Hair follicular keratinocyte (primary cell): ENCODE measurements around the gene SH2D6. TPM values are rescaled to one million over a fixed set of nuclear protein-coding genes. Genes with fewer than 3 reads are reported as not detected.

Experiments
- total RNA-seq: library from RNA; depleted of rRNA; stranded (reverse); fragments of >200 nt; gene quantifications from 2 replicates; pipeline ENCODE4 v1.2.3, GENCODE V29; 2015

Gene SH2D6
- 0.23 TPM in 1 of 2 replicates, not detected in the other for total RNA-seq

GRCh38 chr2:85418132-85419008, at the start of gene SH2D6:
TSS of gene SH2D6 (plus strand) at chr2:85418714. CDS start at chr2:85429466, 10,752 bp downstream.

GRCh38 chr2:85409845-85410583, 8.5 kb upstream of the SH2D6 start, which contains the start of gene CAPG:
TSS of gene CAPG (minus strand) at chr2:85410366. CDS start at chr2:85402145, 8,221 bp downstream.

Other genes starting within 250 kb of the SH2D6 start
- 28.9 and 31.1 TPM in 2 replicates for gene TGOLN2, start 90.7 kb upstream of the SH2D6 start, total RNA-seq
- 47.9 and 54.3 TPM in 2 replicates for gene RETSAT, start 64.2 kb upstream of the SH2D6 start, total RNA-seq
- 10.7 and 16.7 TPM in 2 replicates for gene ELMOD3, start 63.9 kb upstream of the SH2D6 start, total RNA-seq
- gene CAPG, start 8.3 kb upstream of the SH2D6 start, total RNA-seq: 287 and 398 TPM in 2 replicates
- 69.0 and 72.9 TPM in 2 replicates for gene MAT2A, start 120.5 kb downstream of the SH2D6 start, total RNA-seq
- gene GGCX, start 142.8 kb downstream of the SH2D6 start, total RNA-seq: 34.0 and 34.6 TPM in 2 replicates
- 99.9 and 101 TPM in 2 replicates for gene VAMP8, start 158.9 kb downstream of the SH2D6 start, total RNA-seq
- 1.4 and 3.0 TPM in 2 replicates for gene VAMP5, start 165.7 kb downstream of the SH2D6 start, total RNA-seq
- gene RNF181, start 177.0 kb downstream of the SH2D6 start, total RNA-seq: 158 and 222 TPM in 2 replicates
- 10.4 and 12.0 TPM in 2 replicates for gene TMEM150A, start 184.0 kb downstream of the SH2D6 start, total RNA-seq
- gene C2orf68, start 193.4 kb downstream of the SH2D6 start, total RNA-seq: 11.1 and 12.7 TPM in 2 replicates
- gene USP39, start 197.5 kb downstream of the SH2D6 start, total RNA-seq: 44.0 and 72.9 TPM in 2 replicates
- gene SFTPB, start 249.5 kb downstream of the SH2D6 start, total RNA-seq: not detected in 2 replicates